Effector memory CD4-positive, alpha-beta T cell (primary cell): ENCODE data around the gene PGAP3.

Experiments used
- DNase-seq, 3 donors: peaks; one replicate each; pipeline ENCODE4 v3.0.0-alpha.2; 2020
- H3K27ac ChIP-seq: 2 replicates; pipeline ENCODE4 v1.7.0; 2013; ENCODE audit warnings: mild to moderate bottlenecking, low read length, moderate library complexity; ENCODE audit not compliant: insufficient read depth, poor library complexity, severe bottlenecking
- H3K27me3 ChIP-seq: replicated peaks from 2 replicates; pipeline ENCODE4 v1.7.0; 2013; ENCODE audit warnings: mild to moderate bottlenecking, low read length; ENCODE audit not compliant: insufficient read depth, control insufficient read depth, poor library complexity, severe bottlenecking
- H3K36me3 ChIP-seq: 2 replicates; pipeline ENCODE4 v1.7.0; 2013; ENCODE audit warnings: mild to moderate bottlenecking, low read length, moderate library complexity; ENCODE audit not compliant: control insufficient read depth, insufficient read depth
- H3K4me1 ChIP-seq: 2 replicates; pipeline ENCODE4 v1.7.0; 2013; ENCODE audit warnings: low read length, mild to moderate bottlenecking; ENCODE audit not compliant: control insufficient read depth, insufficient read depth, poor library complexity, severe bottlenecking
- H3K4me3 ChIP-seq: 2 replicates; pipeline ENCODE4 v1.7.0; 2013; ENCODE audit warnings: low read length, low read depth, mild to moderate bottlenecking; ENCODE audit not compliant: insufficient read depth, poor library complexity, severe bottlenecking
- H3K9me3 ChIP-seq: 2 replicates; pipeline ENCODE4 v1.7.0; 2013; ENCODE audit warnings: mild to moderate bottlenecking, low read length, moderate library complexity; ENCODE audit not compliant: control insufficient read depth

The PGAP3 gene

DNA sequence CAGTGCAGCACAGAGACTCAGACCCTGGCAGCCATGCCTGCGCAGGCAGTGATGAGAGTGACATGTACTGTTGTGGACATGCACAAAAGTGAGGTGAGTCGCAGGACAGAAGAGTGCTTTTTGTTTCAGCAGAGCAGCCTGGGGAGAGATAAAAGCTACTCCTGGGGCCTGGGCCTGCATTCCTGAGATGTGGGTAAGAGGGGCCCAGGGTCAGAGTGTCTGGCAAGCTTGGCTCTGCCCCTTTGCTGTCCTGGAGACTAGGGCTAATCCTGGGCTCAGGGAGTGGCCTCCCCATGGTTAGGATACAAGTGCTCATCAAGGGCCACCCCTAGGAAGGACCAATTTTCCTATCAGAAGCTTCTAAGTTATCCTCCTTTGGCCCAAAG is 7.2 kb upstream of the PGAP3 start:
- peaks cover 9% of the 10 kb centered on the region for H3K27me3 ChIP-seq
- DNase-seq, result no peak
- no peak overlapping the region for H3K27ac ChIP-seq
- H3K4me3 ChIP-seq, result no peak overlapping the region
- no peaks in the 10 kb centered on the region for H3K9me3 ChIP-seq
- H3K4me1 ChIP-seq, result peaks cover 3% of the 10 kb centered on the region
- no peaks in the 10 kb centered on the region for H3K36me3 ChIP-seq

DNA sequence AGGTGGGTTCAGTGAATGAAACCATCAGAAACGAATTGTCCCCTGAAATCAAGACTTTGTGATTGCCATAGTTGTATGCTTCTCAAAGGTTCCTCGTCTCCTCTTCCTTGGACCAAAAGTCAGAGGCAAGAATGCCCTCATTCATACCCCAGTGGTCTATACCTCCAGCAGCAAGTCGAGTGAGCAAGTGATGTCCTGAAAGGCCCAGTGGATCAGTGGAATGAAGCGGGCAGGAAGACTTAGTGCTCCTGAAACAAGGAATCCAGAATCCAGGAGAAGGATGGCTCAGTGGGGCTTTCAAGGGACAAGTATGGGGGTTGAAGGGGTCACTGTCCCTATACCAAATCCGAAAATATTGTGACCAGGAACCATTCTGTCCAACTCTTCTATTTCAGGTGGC is 6.7 kb upstream of the PGAP3 start:
- H3K27ac ChIP-seq, result no peak overlapping the region
- H3K27me3 ChIP-seq, result peaks cover 4% of the 10 kb centered on the region
- H3K9me3 ChIP-seq, result no peaks in the 10 kb centered on the region
- no peak for DNase-seq
- no peaks in the 10 kb centered on the region for H3K4me1 ChIP-seq
- H3K4me3 ChIP-seq, result no peak overlapping the region
- no peaks in the 10 kb centered on the region for H3K36me3 ChIP-seq

DNA sequence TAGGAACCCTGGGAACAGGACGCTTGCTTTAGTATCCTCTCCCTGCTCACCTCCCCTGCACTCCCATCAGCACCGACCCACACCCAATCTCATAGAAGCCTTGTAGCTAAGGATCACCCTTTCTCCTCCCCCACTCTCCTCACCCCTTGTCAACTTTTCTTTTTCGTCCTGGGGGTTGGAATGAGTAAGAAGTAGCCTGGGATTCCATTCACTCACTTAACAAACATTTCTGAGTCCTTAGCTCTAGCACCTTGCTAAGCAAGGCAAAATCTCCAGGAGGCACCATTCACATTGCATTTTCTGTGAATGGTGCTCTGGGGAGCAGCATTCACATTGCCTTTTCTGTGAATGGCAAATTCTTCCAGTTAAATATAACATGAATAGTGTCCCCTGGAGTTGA is 1.1 kb upstream of the PGAP3 start:
- Histone ChIP-seq H3K36me3 (peaks cover 7% of the 10 kb centered on the region), H3K4me1 (peaks cover 7% of the 10 kb centered on the region), H3K9me3 (no peaks in the 10 kb centered on the region), H3K27me3 (no peaks in the 10 kb centered on the region), H3K27ac (no peak overlapping the region), H3K4me3 (no peak overlapping the region)
- DNase-seq, result no peak

DNA sequence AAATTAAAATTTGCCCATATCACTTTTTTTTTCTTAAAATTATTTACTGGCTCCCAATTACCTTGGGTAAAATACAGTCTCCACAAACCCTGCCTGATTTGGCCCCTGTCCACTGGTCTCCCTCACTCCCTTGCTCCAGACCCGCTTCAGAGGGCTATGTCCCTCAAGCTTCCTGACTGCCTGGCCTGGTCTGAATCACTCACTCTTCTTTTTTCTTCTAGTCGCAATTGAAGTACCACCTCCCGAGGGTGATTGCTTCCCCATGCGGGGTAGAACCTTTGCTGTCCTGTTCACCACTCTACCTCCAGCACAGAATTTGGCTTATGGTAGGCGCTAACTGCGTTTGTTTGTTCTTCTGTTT is 598 bp upstream of the PGAP3 start:
- H3K9me3 ChIP-seq, result no peaks in the 10 kb centered on the region
- no peaks in the 10 kb centered on the region for H3K27me3 ChIP-seq
- H3K36me3 ChIP-seq, result peaks cover 7% of the 10 kb centered on the region
- peak overlapping the region; percentile 82 for H3K27ac ChIP-seq
- DNase-seq, result no peak
- peaks cover 7% of the 10 kb centered on the region for H3K4me1 ChIP-seq
- peak overlapping the region; percentile 83 for H3K4me3 ChIP-seq

GRCh38 chr17:39687101-39687545 is 734 bp downstream of the PGAP3 start:
- H3K9me3 ChIP-seq, result no peaks in the 10 kb centered on the region
- peak overlapping the region; percentile 82 for H3K27ac ChIP-seq
- H3K27me3 ChIP-seq, result no peaks in the 10 kb centered on the region
- no peak for DNase-seq
- H3K4me3 ChIP-seq, result peak overlapping the region; percentile 83
- H3K36me3 ChIP-seq, result peaks cover 7% of the 10 kb centered on the region
- peaks cover 7% of the 10 kb centered on the region for H3K4me1 ChIP-seq

- no peak for DNase-seq
- Histone ChIP-seq H3K36me3 (peaks cover 7% of the 10 kb centered on the region), H3K9me3 (no peaks in the 10 kb centered on the region), H3K27ac (no peak overlapping the region), H3K4me1 (peaks cover 18% of the 10 kb centered on the region), H3K4me3 (no peak overlapping the region), H3K27me3 (no peaks in the 10 kb centered on the region)
Observed at GRCh38 chr17:39684369-39685192, 3.3 kb downstream of the PGAP3 start.

- DNase-seq, result no peak
- Histone ChIP-seq H3K4me3 (no peak overlapping the region), H3K4me1 (peaks cover 21% of the 10 kb centered on the region), H3K36me3 (peaks cover 7% of the 10 kb centered on the region), H3K27me3 (no peaks in the 10 kb centered on the region), H3K27ac (no peak overlapping the region), H3K9me3 (no peaks in the 10 kb centered on the region)
Observed at GRCh38 chr17:39683295-39683939, 4.4 kb downstream of the PGAP3 start.

GRCh38 chr17:39679521-39680192 is 8.2 kb downstream of the PGAP3 start:
- Histone ChIP-seq H3K27ac (peak overlapping the region; percentile 34), H3K4me1 (peaks cover 33% of the 10 kb centered on the region), H3K9me3 (no peaks in the 10 kb centered on the region), H3K27me3 (no peaks in the 10 kb centered on the region), H3K36me3 (peaks cover 4% of the 10 kb centered on the region), H3K4me3 (no peak overlapping the region)
- DNase-seq, result peak in 1 of 3 donors; percentile 21

- Histone ChIP-seq H3K4me3 (no peak overlapping the region), H3K27ac (no peak overlapping the region), H3K27me3 (no peaks in the 10 kb centered on the region), H3K4me1 (peaks cover 33% of the 10 kb centered on the region), H3K9me3 (no peaks in the 10 kb centered on the region), H3K36me3 (no peaks in the 10 kb centered on the region)
- DNase-seq, result no peak
Observed at GRCh38 chr17:39678340-39679116, 9.3 kb downstream of the PGAP3 start.
